Measurements from ENCODE around the gene ESRRG. TPM values are rescaled to one million over a fixed set of nuclear protein-coding genes. Genes with fewer than 3 reads are reported as not detected.

The ESRRG gene
- total RNA-seq, 1 donor from 2014 or later, result not detected

GRCh38 chr1:216576234-216576937, 146.8 kb downstream of the ESRRG start:
- DNase-seq (ENCODE audit: low read depth) (no peak), FAIRE-seq (no peak)
- Histone ChIP-seq H3K27me3 (ENCODE audit: control insufficient read depth, insufficient read depth, low read length) (no peaks in the 10 kb centered on the region), H3K36me3 (ENCODE audit: control insufficient read depth, insufficient read depth, low read length) (no peaks in the 10 kb centered on the region), H3K4me3 (ENCODE audit: low read depth, low read length) (no peak overlapping the region)
- TF ChIP-seq CTCF (IDR thresholded peaks at IDR 0.05; ENCODE audit: insufficient read depth, low read length, severe bottlenecking), result no peak

GRCh38 chr1:216566641-216567205, 156.5 kb downstream of the ESRRG start:
- peak; percentile 31 for TF ChIP-seq CTCF (IDR thresholded peaks at IDR 0.05; ENCODE audit: insufficient read depth, low read length, severe bottlenecking)
- DNase-seq (ENCODE audit: low read depth), result peak; percentile 31
- H3K36me3 ChIP-seq (ENCODE audit: control insufficient read depth, insufficient read depth, low read length), result no peaks in the 10 kb centered on the region
- no peak for FAIRE-seq
- H3K27me3 ChIP-seq (ENCODE audit: control insufficient read depth, insufficient read depth, low read length), result no peaks in the 10 kb centered on the region
- no peak overlapping the region for H3K4me3 ChIP-seq (ENCODE audit: low read depth, low read length)

- H3K27me3 ChIP-seq (ENCODE audit: control insufficient read depth, insufficient read depth, low read length), result no peaks in the 10 kb centered on the region
- TF ChIP-seq CTCF (IDR thresholded peaks at IDR 0.05; ENCODE audit: insufficient read depth, low read length, severe bottlenecking), result no peak
- FAIRE-seq (no peak), DNase-seq (ENCODE audit: low read depth) (no peak)
- no peak overlapping the region for H3K4me3 ChIP-seq (ENCODE audit: low read depth, low read length)
- H3K36me3 ChIP-seq (ENCODE audit: control insufficient read depth, insufficient read depth, low read length), result no peaks in the 10 kb centered on the region
Measured at GRCh38 chr1:216563087-216563486, 160.1 kb downstream of the ESRRG start.

GRCh38 chr1:216562383-216562782, 160.8 kb downstream of the ESRRG start:
- Histone ChIP-seq H3K36me3 (ENCODE audit: control insufficient read depth, insufficient read depth, low read length) (no peaks in the 10 kb centered on the region), H3K4me3 (ENCODE audit: low read depth, low read length) (no peak overlapping the region), H3K27me3 (ENCODE audit: control insufficient read depth, insufficient read depth, low read length) (no peaks in the 10 kb centered on the region)
- no peak for FAIRE-seq
- no peak for DNase-seq (ENCODE audit: low read depth)
- peak; percentile 4 for TF ChIP-seq CTCF (IDR thresholded peaks at IDR 0.05; ENCODE audit: insufficient read depth, low read length, severe bottlenecking)

- Histone ChIP-seq H3K27me3 (ENCODE audit: control insufficient read depth, insufficient read depth, low read length) (no peaks in the 10 kb centered on the region), H3K36me3 (ENCODE audit: control insufficient read depth, insufficient read depth, low read length) (no peaks in the 10 kb centered on the region), H3K4me3 (ENCODE audit: low read depth, low read length) (no peak overlapping the region)
- FAIRE-seq (no peak), DNase-seq (ENCODE audit: low read depth) (no peak)
- TF ChIP-seq CTCF (IDR thresholded peaks at IDR 0.05; ENCODE audit: insufficient read depth, low read length, severe bottlenecking), result no peak
Measured at GRCh38 chr1:216560527-216560926, 162.7 kb downstream of the ESRRG start.
